ENCODE results near the gene TCEAL3. TPM values are rescaled to one million over a fixed set of nuclear protein-coding genes. Genes with fewer than 3 reads are reported as not detected.

The TCEAL3 gene
- polyA plus RNA-seq, 1 of the 3 experiments (the other 2 are of a cell fraction) = 26.7 TPM

DNA sequence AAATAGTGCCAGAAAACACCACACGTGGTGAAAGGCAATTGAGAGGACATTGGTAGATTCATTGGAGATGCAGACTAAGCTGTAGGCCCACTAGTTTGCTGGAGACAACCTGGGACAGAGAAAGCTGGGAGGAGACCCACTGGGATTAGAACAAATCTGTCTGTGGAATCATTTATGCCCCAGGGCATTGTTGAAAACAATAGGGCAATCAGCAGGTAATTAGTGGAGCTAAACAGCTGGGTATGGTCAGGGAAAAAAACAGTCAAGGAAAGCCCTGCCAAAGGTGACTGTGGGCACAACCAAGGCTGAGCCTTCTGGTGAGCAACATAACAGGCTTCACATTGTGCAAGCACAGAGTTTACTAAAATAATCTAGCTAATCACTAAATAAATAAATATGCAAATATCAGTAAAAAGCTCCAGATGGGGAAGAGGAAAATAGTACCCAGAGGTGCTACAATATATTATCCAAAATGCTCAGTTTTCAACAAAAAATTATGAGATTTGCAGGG, 9.0 kb downstream of the TCEAL3 start:
- no peak overlapping the region for H3K27ac ChIP-seq (ENCODE audit: low read depth in 2 of 2, low read length in 1 of 2)
- no peaks in the 10 kb centered on the region for H3K27me3 ChIP-seq (ENCODE audit: insufficient read depth)
- H4K20me1 ChIP-seq (ENCODE audit: insufficient read depth) = no peaks in the 10 kb centered on the region
- DNase-seq = no peak
- no peaks in the 10 kb centered on the region for H3F3A ChIP-seq (replicated peaks; ENCODE audit: insufficient read depth)
- H3K4me3 ChIP-seq (ENCODE audit: low read depth in 2 of 2, low read length in 1 of 2) = no peak overlapping the region
- no peak overlapping the region for H3K9ac ChIP-seq
- CTCF ChIA-PET = interaction anchor here (1.0 to 2.4 kb wide), 4 partner anchors 9 to 84 kb away, joined by 3 to 8 read pairs (median 4); no protein-coding TSS in a partner anchor
- H2AFZ ChIP-seq (ENCODE audit: low read depth) = no peak overlapping the region
- WGBS (ENCODE audit: low lambda C conversion rate) = 14% methylated on average over 1 of the region's 1 CpG
- no peaks in the 10 kb centered on the region for H3K9me3 ChIP-seq
- H3K36me3 ChIP-seq (replicated peaks in 1 of 2; ENCODE audit: control insufficient read depth in 1 of 2, insufficient read depth in 2 of 2, low read length in 1 of 2) = peaks cover 0 to 5% of the 10 kb centered on the region in 2 experiments
- H3K4me1 ChIP-seq (ENCODE audit: control insufficient read depth in 1 of 2, insufficient read depth in 2 of 2, low read depth in 1 of 2, low read length in 1 of 2) = no peaks in the 10 kb centered on the region; a peak in 1 of 4 replicates
- no peaks in the 10 kb centered on the region; the same call in 1 of the 2 replicates for H3K79me2 ChIP-seq (ENCODE audit: insufficient read depth)
- POLR2A ChIA-PET = interaction anchor here (0.6 kb wide), 1 partner anchor 69 kb away, joined by 5 read pairs; no protein-coding TSS in a partner anchor
- TF ChIP-seq, protein P1, sequence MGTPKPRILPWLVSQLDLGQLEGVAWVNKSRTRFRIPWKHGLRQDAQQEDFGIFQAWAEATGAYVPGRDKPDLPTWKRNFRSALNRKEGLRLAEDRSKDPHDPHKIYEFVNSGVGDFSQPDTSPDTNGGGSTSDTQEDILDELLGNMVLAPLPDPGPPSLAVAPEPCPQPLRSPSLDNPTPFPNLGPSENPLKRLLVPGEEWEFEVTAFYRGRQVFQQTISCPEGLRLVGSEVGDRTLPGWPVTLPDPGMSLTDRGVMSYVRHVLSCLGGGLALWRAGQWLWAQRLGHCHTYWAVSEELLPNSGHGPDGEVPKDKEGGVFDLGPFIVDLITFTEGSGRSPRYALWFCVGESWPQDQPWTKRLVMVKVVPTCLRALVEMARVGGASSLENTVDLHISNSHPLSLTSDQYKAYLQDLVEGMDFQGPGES (IDR thresholded peaks at IDR 0.05; ENCODE audit: low read depth, low read length) = no peak
- TF ChIP-seq RFX5 (IDR thresholded peaks at IDR 0.05; ENCODE audit: low read length) = no peak
- no peak overlapping the region for H3K4me2 ChIP-seq
- no peaks in the 10 kb centered on the region for H3K9me2 ChIP-seq

DNA sequence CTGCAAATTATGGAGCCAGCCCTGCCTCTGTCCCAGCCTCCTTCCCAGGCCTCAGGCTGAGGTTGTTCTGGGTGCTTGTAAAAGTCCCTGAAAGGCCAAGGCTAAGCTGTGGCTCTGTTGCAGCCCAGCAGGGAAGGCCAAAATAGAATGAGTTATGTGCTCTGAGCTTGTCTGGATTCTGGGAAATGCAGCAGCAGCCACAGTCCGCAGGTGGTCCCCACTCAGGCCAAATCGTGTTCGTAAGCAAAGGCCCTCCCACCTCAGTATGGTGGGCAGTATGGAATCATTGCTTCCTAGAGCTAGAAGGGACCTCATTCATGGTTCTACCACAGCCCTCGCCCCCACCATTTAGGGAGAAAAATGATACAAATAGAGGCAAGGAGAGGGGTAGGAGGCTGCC, 16.3 kb downstream of the TCEAL3 start:
- no CpG with 5 or more reads among the region's 4 CpGs for WGBS (ENCODE audit: low lambda C conversion rate)
- POLR2A ChIA-PET = no interaction called here
- no peak overlapping the region for H3K9ac ChIP-seq
- no peak overlapping the region for H2AFZ ChIP-seq (ENCODE audit: low read depth)
- H3K9me2 ChIP-seq = no peaks in the 10 kb centered on the region
- H3K4me2 ChIP-seq = no peak overlapping the region
- peaks cover 3 to 6% of the 10 kb centered on the region in 2 experiments; a peak in 2 of 4 replicates for H3K4me1 ChIP-seq (ENCODE audit: control insufficient read depth in 1 of 2, insufficient read depth in 2 of 2, low read depth in 1 of 2, low read length in 1 of 2)
- DNase-seq = no peak
- H3F3A ChIP-seq (replicated peaks; ENCODE audit: insufficient read depth) = peaks cover 11% of the 10 kb centered on the region
- TF ChIP-seq POLR2AphosphoS5 (IDR thresholded peaks at IDR 0.05; ENCODE audit: low read depth, low read length) (no peak), GATA2 (CRISPR knock-in tag; IDR thresholded peaks at IDR 0.05) (no peak)
- TF ChIP-seq, protein P2, sequence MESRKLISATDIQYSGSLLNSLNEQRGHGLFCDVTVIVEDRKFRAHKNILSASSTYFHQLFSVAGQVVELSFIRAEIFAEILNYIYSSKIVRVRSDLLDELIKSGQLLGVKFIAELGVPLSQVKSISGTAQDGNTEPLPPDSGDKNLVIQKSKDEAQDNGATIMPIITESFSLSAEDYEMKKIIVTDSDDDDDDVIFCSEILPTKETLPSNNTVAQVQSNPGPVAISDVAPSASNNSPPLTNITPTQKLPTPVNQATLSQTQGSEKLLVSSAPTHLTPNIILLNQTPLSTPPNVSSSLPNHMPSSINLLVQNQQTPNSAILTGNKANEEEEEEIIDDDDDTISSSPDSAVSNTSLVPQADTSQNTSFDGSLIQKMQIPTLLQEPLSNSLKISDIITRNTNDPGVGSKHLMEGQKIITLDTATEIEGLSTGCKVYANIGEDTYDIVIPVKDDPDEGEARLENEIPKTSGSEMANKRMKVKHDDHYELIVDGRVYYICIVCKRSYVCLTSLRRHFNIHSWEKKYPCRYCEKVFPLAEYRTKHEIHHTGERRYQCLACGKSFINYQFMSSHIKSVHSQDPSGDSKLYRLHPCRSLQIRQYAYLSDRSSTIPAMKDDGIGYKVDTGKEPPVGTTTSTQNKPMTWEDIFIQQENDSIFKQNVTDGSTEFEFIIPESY (IDR thresholded peaks at IDR 0.05; ENCODE audit: borderline replicate concordance, low read depth) = no peak
- no peaks in the 10 kb centered on the region for H3K36me3 ChIP-seq (replicated peaks in 1 of 2; ENCODE audit: control insufficient read depth in 1 of 2, insufficient read depth in 2 of 2, low read length in 1 of 2)
- no peaks in the 10 kb centered on the region for H3K27me3 ChIP-seq (ENCODE audit: insufficient read depth)
- CTCF ChIA-PET = no interaction called here
- H3K9me3 ChIP-seq = no peaks in the 10 kb centered on the region
- H3K27ac ChIP-seq (ENCODE audit: low read depth in 2 of 2, low read length in 1 of 2) = no peak overlapping the region; a peak in 1 of 4 replicates
- no peak overlapping the region for H3K4me3 ChIP-seq (ENCODE audit: low read depth in 2 of 2, low read length in 1 of 2)
- no peaks in the 10 kb centered on the region for H4K20me1 ChIP-seq (ENCODE audit: insufficient read depth)
- H3K79me2 ChIP-seq (ENCODE audit: insufficient read depth) = peaks cover 3% of the 10 kb centered on the region; the same call in 1 of the 2 replicates

DNA sequence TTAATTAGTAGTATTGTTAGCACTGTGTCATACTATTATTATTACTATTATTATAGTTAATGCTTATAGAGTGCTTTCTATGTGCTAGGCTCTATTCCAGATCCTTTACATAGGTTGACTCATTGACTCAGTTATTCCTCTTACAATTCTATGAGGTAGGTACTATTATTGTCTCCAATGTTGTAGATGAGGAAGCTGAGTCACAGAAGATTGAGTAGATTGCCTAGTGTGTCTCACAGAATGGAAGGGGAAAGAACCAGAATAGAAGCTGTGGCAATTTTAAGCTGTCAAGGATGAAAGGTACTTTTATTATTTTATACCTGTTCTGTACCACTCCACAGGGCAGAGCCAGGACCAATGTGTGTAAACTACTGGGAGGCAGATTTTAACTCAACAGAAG, 19.1 kb downstream of the TCEAL3 start:
- Histone ChIP-seq H3K9me3 (no peaks in the 10 kb centered on the region), H3K36me3 (replicated peaks in 1 of 2; ENCODE audit: control insufficient read depth in 1 of 2, insufficient read depth in 2 of 2, low read length in 1 of 2) (no peaks in the 10 kb centered on the region), H3F3A (replicated peaks; ENCODE audit: insufficient read depth) (peaks cover 14% of the 10 kb centered on the region), H3K9me2 (no peaks in the 10 kb centered on the region), H3K4me1 (ENCODE audit: control insufficient read depth in 1 of 2, insufficient read depth in 2 of 2, low read depth in 1 of 2, low read length in 1 of 2) (peaks cover 3 to 6% of the 10 kb centered on the region in 2 experiments; a peak in 3 of 4 replicates), H3K27ac (ENCODE audit: low read depth in 2 of 2, low read length in 1 of 2) (peak overlapping the region in 1 of 2 experiments; percentile 63; a peak in 2 of 4 replicates), H2AFZ (ENCODE audit: low read depth) (no peak overlapping the region), H4K20me1 (ENCODE audit: insufficient read depth) (no peaks in the 10 kb centered on the region), H3K9ac (peak overlapping the region; percentile 25; the same call in 1 of the 2 replicates), H3K27me3 (ENCODE audit: insufficient read depth) (no peaks in the 10 kb centered on the region; the same call in 1 of the 2 replicates), H3K79me2 (ENCODE audit: insufficient read depth) (peaks cover 6% of the 10 kb centered on the region; the same call in 1 of the 2 replicates), H3K4me2 (no peak overlapping the region), H3K4me3 (ENCODE audit: low read depth in 2 of 2, low read length in 1 of 2) (no peak overlapping the region)
- DNase-seq = no peak
- POLR2A ChIA-PET = no interaction called here
- TF ChIP-seq FOSL2 (IDR thresholded peaks at IDR 0.05; ENCODE audit: borderline replicate concordance, low read depth) (peak; percentile 18; the same call in 1 of the 2 replicates), SMC3 (IDR thresholded peaks at IDR 0.05; ENCODE audit: low read depth, low read length) (no peak)
- CTCF ChIA-PET = no interaction called here
